CD8-positive, alpha-beta memory T cell (primary cell): ENCODE results near the gene SLC4A8. TPM values are rescaled to one million over a fixed set of nuclear protein-coding genes. Genes with fewer than 3 reads are reported as not detected.

Source experiments
- CTCF ChIA-PET: fragments of 350-600 bp; sonication (Branson Sonifier 250); formaldehyde crosslinking; loops from one replicate; lab custom pipeline; 2021; ENCODE audit warnings: antibody characterized with exemption; lab: Charles Lee
- POLR2A ChIA-PET: fragments of 350-600 bp; sonication (Branson Sonifier 250); formaldehyde crosslinking; loops from one replicate; lab custom pipeline; 2021; ENCODE audit warnings: antibody characterized with exemption; lab: Charles Lee
- DNase-seq, 5 donors: peaks; one replicate each; pipeline versions ENCODE4 v3.0.0 to v3.0.0-alpha.2; 2020 to 2022; ENCODE audit warnings: mixed read lengths in 1 of 5
- H3K27ac ChIP-seq: one replicate; pipeline ENCODE4 v1.7.0; 2013; ENCODE audit warnings: low read depth, mild to moderate bottlenecking, low read length, moderate library complexity
- H3K27me3 ChIP-seq: 2 replicates; pipeline ENCODE4 v1.7.0; 2013; ENCODE audit warnings: low read length, mild to moderate bottlenecking; ENCODE audit not compliant: insufficient read depth, poor library complexity, severe bottlenecking
- H3K36me3 ChIP-seq: 2 replicates; pipeline ENCODE4 v1.7.0; 2013; ENCODE audit warnings: mild to moderate bottlenecking, low read length, moderate library complexity; ENCODE audit not compliant: insufficient read depth
- H3K4me1 ChIP-seq: 2 replicates; pipeline ENCODE4 v1.7.0; 2013; ENCODE audit warnings: mild to moderate bottlenecking, low read length, moderate library complexity; ENCODE audit not compliant: insufficient read depth
- H3K4me3 ChIP-seq: 2 replicates; pipeline ENCODE4 v1.7.0; 2013; ENCODE audit warnings: mild to moderate bottlenecking, low read length
- H3K9me3 ChIP-seq: 2 replicates; pipeline ENCODE4 v1.7.0; 2013; ENCODE audit warnings: mild to moderate bottlenecking, low read length
- H3K27ac Mint-ChIP-seq, 8 donors: one replicate each; pipeline ENCODE4 v1.8.0; 2020 to 2021; ENCODE audit warnings: mixed read lengths in 8 of 8, mild to moderate bottlenecking in 6 of 8, inconsistent platforms in 3 of 8, moderate library complexity in 3 of 8
- H3K27me3 Mint-ChIP-seq, 2 donors: one replicate each; pipeline ENCODE4 v1.8.0; 2020 to 2021; ENCODE audit warnings: mixed read lengths in 2 of 2, mild to moderate bottlenecking in 1 of 2, moderate library complexity in 1 of 2
- H3K36me3 Mint-ChIP-seq, 3 donors: one replicate each; pipeline ENCODE4 v1.8.0; 2020 to 2021; ENCODE audit warnings: mixed read lengths in 3 of 3, inconsistent platforms in 1 of 3, mild to moderate bottlenecking in 1 of 3
- H3K4me1 Mint-ChIP-seq, 3 donors: one replicate each; pipeline ENCODE4 v1.8.0; 2020 to 2021; ENCODE audit warnings: mixed read lengths in 3 of 3, inconsistent platforms in 1 of 3, mild to moderate bottlenecking in 1 of 3
- H3K4me3 Mint-ChIP-seq, 7 donors: one replicate each; pipeline ENCODE4 v1.8.0; 2020 to 2021; ENCODE audit warnings: mixed read lengths in 7 of 7, mild to moderate bottlenecking in 6 of 7, moderate library complexity in 4 of 7, inconsistent platforms in 2 of 7
- H3K9me3 Mint-ChIP-seq, 5 donors: one replicate each; pipeline ENCODE4 v1.8.0; 2020 to 2022; ENCODE audit warnings: mixed read lengths in 5 of 5, mild to moderate bottlenecking in 3 of 5, moderate library complexity in 2 of 5, inconsistent platforms in 1 of 5
- polyA plus RNA-seq: library from polyadenylated mRNA; unstranded; fragments of 300-500 nt; fragmentation: Illumina TruSeq; gene quantifications from one replicate; pipeline ENCODE4 v1.2.3, GENCODE V29; 2021
- total RNA-seq, 2 experiments: library from RNA; stranded (reverse); gene quantifications; one replicate each; pipeline ENCODE4 v1.2.3, GENCODE V29; 2021

Gene SLC4A8
- total and polyA plus RNA-seq, 3 experiments from 2014 or later = 0.64 to 2.2 (median 2.0) TPM

- Histone ChIP-seq H3K4me1 (no peaks in the 10 kb centered on the region), H3K36me3 (no peaks in the 10 kb centered on the region), H3K9me3 (no peaks in the 10 kb centered on the region), H3K27ac (no peak overlapping the region), H3K27me3 (no peaks in the 10 kb centered on the region), H3K4me3 (no peak overlapping the region)
- ChIA-PET POLR2A (no interaction called here), CTCF (no interaction called here)
- Mint-ChIP-seq H3K9me3 (no peaks in the 10 kb centered on the region), H3K27me3 (no peaks in the 10 kb centered on the region), H3K4me1 (no peaks in the 10 kb centered on the region), H3K27ac (peak overlapping the region in 1 of 8 donors; percentile 34), H3K36me3 (peaks cover 0 to 4% (median 2%) of the 10 kb centered on the region in 3 donors), H3K4me3 (no peak overlapping the region)
- DNase-seq = no peak
Observed at GRCh38 chr12:51472984-51473383, 48.4 kb downstream of the SLC4A8 start.

GRCh38 chr12:51473947-51474346 is 49.3 kb downstream of the SLC4A8 start:
- H3K4me3 Mint-ChIP-seq = no peak overlapping the region
- CTCF ChIA-PET = no interaction called here
- POLR2A ChIA-PET = no interaction called here

GRCh38 chr12:51475543-51475942 is 50.9 kb downstream of the SLC4A8 start:
- Mint-ChIP-seq H3K36me3 (peaks cover 0 to 4% (median 2%) of the 10 kb centered on the region in 3 donors), H3K27ac (no peak overlapping the region), H3K9me3 (no peaks in the 10 kb centered on the region), H3K4me1 (no peaks in the 10 kb centered on the region), H3K4me3 (no peak overlapping the region), H3K27me3 (no peaks in the 10 kb centered on the region)
- ChIA-PET POLR2A (no interaction called here), CTCF (no interaction called here)
- H3K27me3 ChIP-seq = no peaks in the 10 kb centered on the region
- no peaks in the 10 kb centered on the region for H3K9me3 ChIP-seq
- H3K4me3 ChIP-seq = no peak overlapping the region
- no peak for DNase-seq
- H3K27ac ChIP-seq = no peak overlapping the region
- H3K36me3 ChIP-seq = no peaks in the 10 kb centered on the region
- no peaks in the 10 kb centered on the region for H3K4me1 ChIP-seq

More at GRCh38 chr12:51473947-51474346, 49.3 kb downstream of the SLC4A8 start:
- Histone ChIP-seq H3K27me3 (no peaks in the 10 kb centered on the region), H3K9me3 (no peaks in the 10 kb centered on the region), H3K27ac (no peak overlapping the region), H3K36me3 (no peaks in the 10 kb centered on the region), H3K4me3 (no peak overlapping the region), H3K4me1 (no peaks in the 10 kb centered on the region)
- Mint-ChIP-seq H3K36me3 (peaks cover 0 to 4% (median 2%) of the 10 kb centered on the region in 3 donors), H3K27me3 (no peaks in the 10 kb centered on the region), H3K9me3 (no peaks in the 10 kb centered on the region), H3K4me1 (no peaks in the 10 kb centered on the region), H3K27ac (no peak overlapping the region)
- DNase-seq = no peak

- Mint-ChIP-seq H3K9me3 (no peaks in the 10 kb centered on the region), H3K27me3 (no peaks in the 10 kb centered on the region), H3K27ac (peak overlapping the region in 3 of 8 donors; percentile 9 to 32 (median 22)), H3K36me3 (no peaks in the 10 kb centered on the region), H3K4me1 (peaks cover 24 to 30% (median 26%) of the 10 kb centered on the region in 3 donors), H3K4me3 (no peak overlapping the region)
- Histone ChIP-seq H3K4me1 (peaks cover 28% of the 10 kb centered on the region), H3K4me3 (no peak overlapping the region), H3K27me3 (no peaks in the 10 kb centered on the region), H3K9me3 (no peaks in the 10 kb centered on the region), H3K36me3 (no peaks in the 10 kb centered on the region), H3K27ac (no peak overlapping the region)
- POLR2A ChIA-PET = no interaction called here
- DNase-seq = no peak
- CTCF ChIA-PET = no interaction called here
Observed at GRCh38 chr12:51480978-51481377, 56.3 kb downstream of the SLC4A8 start.

GRCh38 chr12:51482929-51483697 is 58.5 kb downstream of the SLC4A8 start:
- Histone ChIP-seq H3K9me3 (no peaks in the 10 kb centered on the region), H3K27ac (no peak overlapping the region), H3K4me1 (peaks cover 28% of the 10 kb centered on the region), H3K27me3 (no peaks in the 10 kb centered on the region), H3K4me3 (peak overlapping the region; percentile 43), H3K36me3 (no peaks in the 10 kb centered on the region)
- Mint-ChIP-seq H3K4me3 (peak overlapping the region in 6 of 7 donors; percentile 37 to 74 (median 62)), H3K27ac (peak overlapping the region; percentile 60 to 97 (median 74)), H3K36me3 (no peaks in the 10 kb centered on the region), H3K27me3 (no peaks in the 10 kb centered on the region), H3K9me3 (no peaks in the 10 kb centered on the region), H3K4me1 (peaks cover 24 to 30% (median 26%) of the 10 kb centered on the region in 3 donors)
- POLR2A ChIA-PET = no interaction called here
- CTCF ChIA-PET = interaction anchor here (1.4 kb wide), 1 partner anchor 49 kb away, joined by 4 read pairs; no protein-coding TSS in a partner anchor
- peak in 2 of 5 donors; percentile 12 to 37 for DNase-seq

GRCh38 chr12:51484119-51484518 is 59.5 kb downstream of the SLC4A8 start:
- Histone ChIP-seq H3K27me3 (no peaks in the 10 kb centered on the region), H3K4me1 (peaks cover 28% of the 10 kb centered on the region), H3K27ac (no peak overlapping the region), H3K9me3 (no peaks in the 10 kb centered on the region), H3K4me3 (no peak overlapping the region), H3K36me3 (no peaks in the 10 kb centered on the region)
- peaks cover 24 to 30% (median 26%) of the 10 kb centered on the region in 3 donors for H3K4me1 Mint-ChIP-seq
- H3K27me3 Mint-ChIP-seq = no peaks in the 10 kb centered on the region
- CTCF ChIA-PET = no interaction called here
- H3K4me3 Mint-ChIP-seq = peak overlapping the region in 3 of 7 donors; percentile 19 to 49 (median 40)
- no peaks in the 10 kb centered on the region for H3K36me3 Mint-ChIP-seq
- peak overlapping the region in 4 of 8 donors; percentile 39 to 81 (median 64) for H3K27ac Mint-ChIP-seq
- POLR2A ChIA-PET = no interaction called here
- no peaks in the 10 kb centered on the region for H3K9me3 Mint-ChIP-seq
- no peak for DNase-seq

- Mint-ChIP-seq H3K4me1 (peaks cover 15 to 21% (median 17%) of the 10 kb centered on the region in 3 donors), H3K36me3 (no peaks in the 10 kb centered on the region), H3K27me3 (peaks cover 0 to 3% of the 10 kb centered on the region in 2 donors), H3K9me3 (no peaks in the 10 kb centered on the region), H3K27ac (no peak overlapping the region), H3K4me3 (no peak overlapping the region)
- Histone ChIP-seq H3K4me1 (peaks cover 17% of the 10 kb centered on the region), H3K4me3 (no peak overlapping the region), H3K9me3 (no peaks in the 10 kb centered on the region), H3K27ac (no peak overlapping the region), H3K36me3 (no peaks in the 10 kb centered on the region), H3K27me3 (no peaks in the 10 kb centered on the region)
- ChIA-PET POLR2A (no interaction called here), CTCF (no interaction called here)
- DNase-seq = no peak
Observed at GRCh38 chr12:51488281-51488680, 63.6 kb downstream of the SLC4A8 start.

- H3K9me3 ChIP-seq = no peaks in the 10 kb centered on the region
- ChIA-PET CTCF (no interaction called here), POLR2A (no interaction called here)
- no peak overlapping the region for H3K4me3 ChIP-seq
- no peaks in the 10 kb centered on the region for H3K36me3 ChIP-seq
- no peaks in the 10 kb centered on the region for H3K9me3 Mint-ChIP-seq
- no peaks in the 10 kb centered on the region for H3K27me3 ChIP-seq
- peaks cover 0 to 1% (median 0%) of the 10 kb centered on the region in 3 donors for H3K36me3 Mint-ChIP-seq
- H3K27ac ChIP-seq = no peak overlapping the region
- H3K4me1 Mint-ChIP-seq = no peaks in the 10 kb centered on the region
- peak overlapping the region in 1 of 8 donors; percentile 55 for H3K27ac Mint-ChIP-seq
- no peak for DNase-seq
- H3K4me3 Mint-ChIP-seq = no peak overlapping the region
- no peaks in the 10 kb centered on the region for H3K4me1 ChIP-seq
- peaks cover 0 to 3% of the 10 kb centered on the region in 2 donors for H3K27me3 Mint-ChIP-seq
Observed at GRCh38 chr12:51493281-51493680, 68.7 kb downstream of the SLC4A8 start.
